Small intestine (tissue), 16 donors: ENCODE data around the gene PLXNC1. TPM values are rescaled to one million over a fixed set of nuclear protein-coding genes. Genes with fewer than 3 reads are reported as not detected.

Experiments
- DNase-seq, 2 donors: peaks; one replicate each; pipeline versions ENCODE4 v3.0.0 to v3.0.0-alpha.2; 2013
- FAIRE-seq: peaks from 2 replicates; lab custom pipeline; 2012; peaks lifted over from hg19 to GRCh38; lab: Jason Lieb, UNC
- H3K27ac ChIP-seq, 3 donors: one replicate each; pipeline ENCODE4 v1.5.1; 2013; ENCODE audit warnings: low read length in 2 of 3, mild to moderate bottlenecking in 2 of 3, control low read depth in 1 of 3, inconsistent platforms in 1 of 3, low read depth in 1 of 3, moderate library complexity in 1 of 3
- H3K27me3 ChIP-seq, 3 donors: one replicate each; pipeline ENCODE4 v1.6.1; 2013; ENCODE audit warnings: low read length in 3 of 3, inconsistent platforms in 1 of 3; ENCODE audit not compliant: control insufficient read depth in 3 of 3, insufficient read depth in 3 of 3
- H3K36me3 ChIP-seq, 3 donors: one replicate each; pipeline ENCODE4 v1.6.1; 2013; ENCODE audit warnings: low read length in 3 of 3, inconsistent platforms in 1 of 3, low read depth in 1 of 3, mild to moderate bottlenecking in 1 of 3, moderate library complexity in 1 of 3; ENCODE audit not compliant: control insufficient read depth in 3 of 3, insufficient read depth in 2 of 3
- H3K4me1 ChIP-seq, 3 donors: one replicate each; pipeline ENCODE4 v1.6.1; 2013; ENCODE audit warnings: low read length in 2 of 3, inconsistent platforms in 1 of 3, low read depth in 1 of 3, mild to moderate bottlenecking in 1 of 3, moderate library complexity in 1 of 3; ENCODE audit not compliant: control insufficient read depth in 3 of 3, insufficient read depth in 2 of 3
- H3K4me3 ChIP-seq, 3 donors: one replicate each; pipeline ENCODE4 v1.5.1; 2013; ENCODE audit warnings: low read length in 3 of 3, control low read depth in 1 of 3, inconsistent platforms in 1 of 3, low read depth in 1 of 3, mild to moderate bottlenecking in 1 of 3, moderate library complexity in 1 of 3
- H3K9me3 ChIP-seq, 2 donors: one replicate each; pipeline ENCODE4 v1.6.1; 2013; ENCODE audit warnings: low read depth in 1 of 2, low read length in 1 of 2; ENCODE audit not compliant: control insufficient read depth in 2 of 2, insufficient read depth in 1 of 2
- WGBS, 3 donors: extraction: QIAGEN DNeasy Blood & Tissue Kit; methylation state at CpG; one replicate each; pipeline ENCODE4 v1.1.7; 2013; 5-methylcytosine and 5-hydroxymethylcytosine counted together
- long read RNA-seq, 10 donors: transcript quantifications; one replicate each; lab custom pipeline, GENCODE V29; 2026
- polyA plus RNA-seq, 4 donors: library from polyadenylated mRNA; stranded (reverse) in 3 of 4; unstranded in 1 of 4; fragments of 200-250 nt in 3 of 4; fragments of 120-200 nt in 1 of 4; gene quantifications; one replicate each; pipeline versions ENCODE4 v1.2.1 to v1.2.3, GENCODE V29; 2013
- donor health status: healthy with polysubstance abuse.
- donor health status: control.
- donor health status: control.
- donor health status: Bipolar disorder and iron deficiency.
- donor health status: healthy.

PLXNC1 gene
- polyA plus RNA-seq: 10 to 100 TPM in 1 of 4 donors, 1 to 10 TPM in 2, under 1 TPM in 1; 0.22 to 20.5 (median 1.2) TPM
- long read RNA-seq, donor 1, full-length matches to known transcripts: 2 of 2 reads
- long read RNA-seq, donor 1, partial matches to known transcripts: 0 of 2 reads
- long read RNA-seq, donor 1, other reads (novel, unspliced or antisense): 0 of 2 reads
- long read RNA-seq, donor 2: 0 reads
- long read RNA-seq, donor 3, partial matches to known transcripts: 12 of 12 reads
- long read RNA-seq, donor 3, other reads (novel, unspliced or antisense): 0 of 12 reads
- long read RNA-seq, donor 4: 0 reads
- long read RNA-seq, donor 5: 0 reads
- long read RNA-seq, donor 6, full-length matches to known transcripts: 1 of 1 reads
- long read RNA-seq, donor 6, partial matches to known transcripts: 0 of 1 reads
- long read RNA-seq, donor 6, other reads (novel, unspliced or antisense): 0 of 1 reads
- long read RNA-seq, donor 7: 0 reads
- long read RNA-seq, donor 8: 0 reads
- long read RNA-seq, donor 9: 0 reads
- long read RNA-seq, donor 10, partial matches to known transcripts: 0 of 1 reads
- long read RNA-seq, donor 10, other reads (novel, unspliced or antisense): 0 of 1 reads

GRCh38 chr12:94147991-94148738, at the start of gene PLXNC1:
PLXNC1 (plus strand) TSS chr12:94148577; CDS start chr12:94148972, 395 bp downstream.
- H3K27ac ChIP-seq: peak within 1 kb of the TSS in 2 of 3 donors; percentile 47 to 92
- peak; percentile 27 to 72 for DNase-seq
- peaks cover 5 to 34% (median 8%) of the 10 kb centered on the region in 3 donors for H3K4me1 ChIP-seq
- no peak for FAIRE-seq
- H3K36me3 ChIP-seq: no peaks in the 10 kb centered on the region
- H3K4me3 ChIP-seq: peak within 1 kb of the TSS; percentile 42 to 68 (median 64)
- peaks cover 0 to 6% (median 4%) of the 10 kb centered on the region in 3 donors for H3K27me3 ChIP-seq
- 0 to 1% (median 0%) methylated on average over 54 to 68 of the region's 75 CpGs for WGBS, 3 donors
- no peaks in the 10 kb centered on the region for H3K9me3 ChIP-seq

GRCh38 chr12:94099191-94099590, 49.2 kb upstream of the PLXNC1 start:
- 62 to 80% (median 68%) methylated on average over 3 of the region's 3 CpGs for WGBS, 3 donors
- Histone ChIP-seq H3K4me1 (peaks cover 0 to 28% (median 4%) of the 10 kb centered on the region in 3 donors), H3K9me3 (no peaks in the 10 kb centered on the region), H3K4me3 (no peak overlapping the region), H3K27ac (peak overlapping the region in 1 of 3 donors; percentile 76), H3K27me3 (no peaks in the 10 kb centered on the region), H3K36me3 (no peaks in the 10 kb centered on the region)
- FAIRE-seq: no peak
- peak in 1 of 2 donors; percentile 58 for DNase-seq

GRCh38 chr12:94099632-94100031, 48.7 kb upstream of the PLXNC1 start:
- H3K4me3 ChIP-seq: no peak overlapping the region
- H3K27ac ChIP-seq: peak overlapping the region in 1 of 3 donors; percentile 76
- H3K27me3 ChIP-seq: no peaks in the 10 kb centered on the region
- H3K9me3 ChIP-seq: no peaks in the 10 kb centered on the region
- H3K4me1 ChIP-seq: peaks cover 0 to 28% (median 4%) of the 10 kb centered on the region in 3 donors
- no peak for FAIRE-seq
- peak; percentile 65 to 85 for DNase-seq
- no peaks in the 10 kb centered on the region for H3K36me3 ChIP-seq
- WGBS, 3 donors: 11 to 37% (median 24%) methylated on average over 9 to 10 of the region's 10 CpGs

GRCh38 chr12:94100211-94100627, 48.2 kb upstream of the PLXNC1 start:
- Histone ChIP-seq H3K4me3 (no peak overlapping the region), H3K36me3 (no peaks in the 10 kb centered on the region), H3K27ac (peak overlapping the region; percentile 5 to 76 (median 22)), H3K27me3 (no peaks in the 10 kb centered on the region), H3K4me1 (peaks cover 0 to 28% (median 4%) of the 10 kb centered on the region in 3 donors), H3K9me3 (no peaks in the 10 kb centered on the region)
- no peak for FAIRE-seq
- DNase-seq: peak; percentile 46 to 75
- 10 to 39% (median 25%) methylated on average over 6 of the region's 6 CpGs for WGBS, 3 donors

- Histone ChIP-seq H3K9me3 (no peaks in the 10 kb centered on the region), H3K36me3 (no peaks in the 10 kb centered on the region), H3K27ac (peak overlapping the region in 1 of 3 donors; percentile 76), H3K27me3 (no peaks in the 10 kb centered on the region), H3K4me1 (peaks cover 0 to 28% (median 4%) of the 10 kb centered on the region in 3 donors), H3K4me3 (peak overlapping the region in 2 of 3 donors; percentile 66 to 82)
- FAIRE-seq: no peak
- WGBS, 3 donors: 12 to 27% (median 16%) methylated on average over 38 of the region's 38 CpGs
- peak; percentile 73 to 87 for DNase-seq
Observed at GRCh38 chr12:94100990-94101737, 47.2 kb upstream of the PLXNC1 start.

- no peaks in the 10 kb centered on the region for H3K27me3 ChIP-seq
- peak overlapping the region in 1 of 3 donors; percentile 23 for H3K27ac ChIP-seq
- H3K4me3 ChIP-seq: peak overlapping the region; percentile 13 to 82 (median 66)
- H3K9me3 ChIP-seq: no peaks in the 10 kb centered on the region
- DNase-seq (peak; percentile 90 to 92), FAIRE-seq (no peak)
- WGBS, 3 donors: 1 to 2% (median 1%) methylated on average over 49 to 50 of the region's 50 CpGs
- H3K4me1 ChIP-seq: peaks cover 0 to 28% (median 4%) of the 10 kb centered on the region in 3 donors
- no peaks in the 10 kb centered on the region for H3K36me3 ChIP-seq
Observed at GRCh38 chr12:94101738-94102660, 46.4 kb upstream of the PLXNC1 start.

- Histone ChIP-seq H3K36me3 (no peaks in the 10 kb centered on the region), H3K4me3 (no peak overlapping the region), H3K4me1 (peaks cover 0 to 31% (median 4%) of the 10 kb centered on the region in 3 donors), H3K9me3 (no peaks in the 10 kb centered on the region), H3K27ac (no peak overlapping the region), H3K27me3 (peaks cover 0 to 3% (median 0%) of the 10 kb centered on the region in 3 donors)
- peak in 1 of 2 donors; percentile 58 for DNase-seq
- no peak for FAIRE-seq
- 16 to 54% (median 17%) methylated on average over 4 of the region's 4 CpGs for WGBS, 3 donors
Observed at GRCh38 chr12:94103986-94104385, 44.4 kb upstream of the PLXNC1 start.
